K562 (cell line): ENCODE measurements around the gene MMP2. TPM values are rescaled to one million over a fixed set of nuclear protein-coding genes. Genes with fewer than 3 reads are reported as not detected.
A peak's percentile ranks its signal among the peaks of the same experiment; 100 is the strongest.

Experiments
- ATF1 ChIP-seq, 2 experiments: fragments of 450-650 bp in 1 of 2; IDR thresholded peaks; 2 replicates each; pipeline ENCODE4 v1.6.1; 2016; ENCODE audit warnings: missing compliant biosample characterization in 1 of 2, missing genetic modification characterization in 1 of 2
- ERF ChIP-seq: fragments of 450-650 bp; formaldehyde crosslinking; IDR thresholded peaks from 2 replicates; pipeline ENCODE4 v1.4.0; 2020; ENCODE audit warnings: mild to moderate bottlenecking, mixed read lengths
- HMG20B ChIP-seq: fragments of 250-450 bp; sonication (Bioruptor Pico); IDR thresholded peaks from 2 replicates; pipeline ENCODE4 v1.5.0; 2021; ENCODE audit warnings: mild to moderate bottlenecking
- KLF16 ChIP-seq: IDR thresholded peaks from 2 replicates; pipeline ENCODE4 v1.6.1; 2016; ENCODE audit warnings: antibody characterized with exemption
- LEF1 ChIP-seq: fragments of 450-650 bp; IDR thresholded peaks from 2 replicates; pipeline ENCODE4 v1.6.1; 2016; ENCODE audit warnings: mild to moderate bottlenecking
- MTA3 ChIP-seq: fragments of 450-650 bp; formaldehyde crosslinking; IDR thresholded peaks from 2 replicates; pipeline ENCODE4 v1.6.1; 2017; ENCODE audit warnings: mild to moderate bottlenecking, borderline replicate concordance
- NUFIP1 ChIP-seq: fragments of 450-650 bp; IDR thresholded peaks from 2 replicates; pipeline ENCODE4 v1.6.1; 2018; ENCODE audit not compliant: partially characterized antibody
- OTX1 ChIP-seq: fragments of 450-650 bp; formaldehyde crosslinking; IDR thresholded peaks from 2 replicates; pipeline ENCODE4 v1.4.0; 2022; ENCODE audit warnings: mild to moderate bottlenecking
- PURB ChIP-seq: sonication (generic); formaldehyde crosslinking; IDR thresholded peaks from 2 replicates; pipeline ENCODE4 v1.9.0; 2021; ENCODE audit warnings: low read depth, mild to moderate bottlenecking, missing genetic modification reagents
- RBFOX2 ChIP-seq: fragments of 200-400 bp; formaldehyde crosslinking; IDR thresholded peaks from 2 replicates; pipeline ENCODE4 v1.6.1; 2017; ENCODE audit warnings: low read depth, mild to moderate bottlenecking, low read length, moderate library complexity
- RBM17 ChIP-seq: fragments of 200-400 bp; formaldehyde crosslinking; IDR thresholded peaks from 2 replicates; pipeline ENCODE4 v1.6.1; 2017; ENCODE audit warnings: low read depth, mild to moderate bottlenecking, low read length, borderline replicate concordance
- SIN3B ChIP-seq: fragments of 450-650 bp; IDR thresholded peaks from 2 replicates; pipeline ENCODE4 v1.6.1; 2017; ENCODE audit warnings: low read depth, mild to moderate bottlenecking, moderate library complexity
- SOX6 ChIP-seq: fragments of 450-650 bp; IDR thresholded peaks from 2 replicates; pipeline ENCODE4 v1.6.1; 2014; ENCODE audit warnings: mild to moderate bottlenecking
- SP1 ChIP-seq: sonication (generic); formaldehyde crosslinking; IDR thresholded peaks from 2 replicates; pipeline ENCODE4 v1.8.1; 2022; ENCODE audit warnings: mild to moderate bottlenecking, missing genetic modification reagents
- TAF1 ChIP-seq: IDR thresholded peaks from 2 replicates; pipeline ENCODE4 v1.6.1; 2011; ENCODE audit warnings: mild to moderate bottlenecking, low read length, moderate library complexity; ENCODE audit not compliant: insufficient read depth, control insufficient read depth, severe bottlenecking; ENCODE audit errors: extremely low read depth
- ZBTB7A ChIP-seq: IDR thresholded peaks from 2 replicates; pipeline ENCODE4 v1.6.1; 2011; ENCODE audit warnings: low read depth, mild to moderate bottlenecking, low read length, moderate library complexity, borderline replicate concordance; ENCODE audit not compliant: control insufficient read depth
- ZKSCAN1 ChIP-seq: fragments of 150-350 bp; IDR thresholded peaks from 2 replicates; pipeline ENCODE4 v1.6.1; 2016; ENCODE audit warnings: low read depth, low read length
- ZNF165 ChIP-seq: fragments of 250-450 bp; sonication (Bioruptor Pico); IDR thresholded peaks from 2 replicates; pipeline ENCODE4 v1.4.0; 2020; ENCODE audit warnings: borderline replicate concordance
- ZNF23 ChIP-seq: fragments of 250-450 bp; sonication (Bioruptor Pico); IDR thresholded peaks from 2 replicates; pipeline ENCODE4 v1.4.0; 2020; ENCODE audit warnings: mild to moderate bottlenecking
- ZNF282 ChIP-seq: sonication (generic); formaldehyde crosslinking; IDR thresholded peaks from 2 replicates; pipeline ENCODE4 v1.8.1; 2023; ENCODE audit warnings: missing genetic modification reagents
- ZNF77 ChIP-seq: fragments of 250-450 bp; sonication (Bioruptor Pico); IDR thresholded peaks from 2 replicates; pipeline ENCODE4 v1.5.0; 2020
- ZSCAN29 ChIP-seq: fragments of 450-650 bp; IDR thresholded peaks from 2 replicates; pipeline ENCODE4 v1.6.1; 2017
- polyA plus RNA-seq, 8 experiments: library from polyadenylated mRNA; depleted of rRNA in 4 of 8; stranded (reverse) in 5 of 8; unstranded in 3 of 8; fragments of >200 nt; fragmentation: Nextera tagmentation in 2 of 8; fragmentation: Illumina TruSeq in 1 of 8; extraction: Ambion mirVana in 2 of 8; extraction: Trizol in 1 of 8; gene quantifications; 2 replicates each; pipeline versions ENCODE4 v1.2.1 to v1.2.3, GENCODE V29; 2011 to 2014; ENCODE audit warnings: inconsistent platforms in 1 of 8, missing spikeins in 1 of 8
- total RNA-seq, 7 experiments: library from RNA; depleted of rRNA in 6 of 7; stranded (reverse); fragments of >200 nt in 6 of 7; fragmentation: Illumina TruSeq in 2 of 7; extraction: Trizol in 2 of 7; gene quantifications; 2 replicates each; pipeline versions ENCODE4 v1.2.1 to v1.2.3, GENCODE V29; 2011 to 2021; ENCODE audit warnings: low replicate concordance in 1 of 7
- TF ChIP-seq, protein P1 (sequence below), 2 experiments: fragments of 450-650 bp; formaldehyde crosslinking in 1 of 2; IDR thresholded peaks; 2 replicates each; pipeline versions ENCODE4 v1.4.0 to v1.6.1; 2014 to 2020; ENCODE audit warnings: mild to moderate bottlenecking in 2 of 2, borderline replicate concordance in 1 of 2, low read depth in 1 of 2

Gene MMP2
- total and polyA plus RNA-seq, 9 of the 15 experiments (the other 6 are each of a cell fraction or from before 2014, with no cell fraction given): 0.05 to 0.53 TPM; not detected in 7

DNA sequence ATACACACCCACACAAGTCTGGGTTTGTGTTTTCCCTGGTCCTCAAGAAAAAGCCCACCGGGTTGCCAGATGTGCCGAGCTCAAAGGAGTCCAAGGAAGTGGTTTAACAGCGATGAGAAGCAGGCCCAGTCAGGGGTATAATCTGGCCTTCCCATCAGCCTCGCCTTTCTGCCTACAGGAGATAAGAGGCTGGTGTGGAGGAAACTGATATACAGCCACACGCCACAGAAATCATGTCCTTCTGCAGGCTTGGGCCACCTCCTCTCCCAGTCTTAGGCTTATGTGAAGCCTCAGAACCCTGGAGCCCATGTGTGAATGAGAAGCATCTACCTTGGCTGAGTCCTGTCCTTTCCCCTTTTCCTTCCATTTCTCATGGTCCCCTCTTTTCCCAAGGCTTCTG is 43.6 kb upstream of the MMP2 start (continued):
- TF ChIP-seq, protein P1, sequence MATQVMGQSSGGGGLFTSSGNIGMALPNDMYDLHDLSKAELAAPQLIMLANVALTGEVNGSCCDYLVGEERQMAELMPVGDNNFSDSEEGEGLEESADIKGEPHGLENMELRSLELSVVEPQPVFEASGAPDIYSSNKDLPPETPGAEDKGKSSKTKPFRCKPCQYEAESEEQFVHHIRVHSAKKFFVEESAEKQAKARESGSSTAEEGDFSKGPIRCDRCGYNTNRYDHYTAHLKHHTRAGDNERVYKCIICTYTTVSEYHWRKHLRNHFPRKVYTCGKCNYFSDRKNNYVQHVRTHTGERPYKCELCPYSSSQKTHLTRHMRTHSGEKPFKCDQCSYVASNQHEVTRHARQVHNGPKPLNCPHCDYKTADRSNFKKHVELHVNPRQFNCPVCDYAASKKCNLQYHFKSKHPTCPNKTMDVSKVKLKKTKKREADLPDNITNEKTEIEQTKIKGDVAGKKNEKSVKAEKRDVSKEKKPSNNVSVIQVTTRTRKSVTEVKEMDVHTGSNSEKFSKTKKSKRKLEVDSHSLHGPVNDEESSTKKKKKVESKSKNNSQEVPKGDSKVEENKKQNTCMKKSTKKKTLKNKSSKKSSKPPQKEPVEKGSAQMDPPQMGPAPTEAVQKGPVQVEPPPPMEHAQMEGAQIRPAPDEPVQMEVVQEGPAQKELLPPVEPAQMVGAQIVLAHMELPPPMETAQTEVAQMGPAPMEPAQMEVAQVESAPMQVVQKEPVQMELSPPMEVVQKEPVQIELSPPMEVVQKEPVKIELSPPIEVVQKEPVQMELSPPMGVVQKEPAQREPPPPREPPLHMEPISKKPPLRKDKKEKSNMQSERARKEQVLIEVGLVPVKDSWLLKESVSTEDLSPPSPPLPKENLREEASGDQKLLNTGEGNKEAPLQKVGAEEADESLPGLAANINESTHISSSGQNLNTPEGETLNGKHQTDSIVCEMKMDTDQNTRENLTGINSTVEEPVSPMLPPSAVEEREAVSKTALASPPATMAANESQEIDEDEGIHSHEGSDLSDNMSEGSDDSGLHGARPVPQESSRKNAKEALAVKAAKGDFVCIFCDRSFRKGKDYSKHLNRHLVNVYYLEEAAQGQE (IDR thresholded peaks at IDR 0.05; ENCODE audit: borderline replicate concordance): peak; percentile 17; the same call in 1 of the 2 replicates
- TF ChIP-seq, protein P1 (CRISPR knock-in tag; IDR thresholded peaks at IDR 0.05; ENCODE audit: low read depth): no peak
- TF ChIP-seq LEF1 (no peak), NUFIP1 (no peak), SP1 (CRISPR knock-in tag) (no peak), PURB (CRISPR knock-in tag) (no peak), ZSCAN29 (no peak), RBFOX2 (no peak), ZNF23 (CRISPR knock-in tag) (no peak), SIN3B (no peak), RBM17 (no peak), ZBTB7A (no peak), MTA3 (no peak), ZNF77 (CRISPR knock-in tag) (no peak), TAF1 (no peak), ZNF165 (CRISPR knock-in tag) (no peak), ZKSCAN1 (no peak), OTX1 (no peak), HMG20B (CRISPR knock-in tag) (no peak), ZNF282 (CRISPR knock-in tag) (no peak), KLF16 (peak; percentile 97), SOX6 (peak; percentile 85), ERF (CRISPR knock-in tag) (no peak), ATF1 (CRISPR knock-in tag; IDR thresholded peaks at IDR 0.05) (no peak), ATF1 (tag; IDR thresholded peaks at IDR 0.05) (no peak)
